Activated T-helper 9 cell treated with anti-CD3 and anti-CD28 coated beads, Interleukin-2, amount 50 U/mL, for 16 hours (primary cell): ENCODE data around the gene ASTN2.
"Not testable (repeated sequence)": the region's sequence is repeated elsewhere in the genome, so short reads cannot be mapped to it uniquely, and the experiment has no call there.

Source experiments
- DNase-seq: peaks from one replicate; pipeline ENCODE4 v3.0.0-alpha.2; 2020; ENCODE audit warnings: low read depth

The ASTN2 gene

DNA sequence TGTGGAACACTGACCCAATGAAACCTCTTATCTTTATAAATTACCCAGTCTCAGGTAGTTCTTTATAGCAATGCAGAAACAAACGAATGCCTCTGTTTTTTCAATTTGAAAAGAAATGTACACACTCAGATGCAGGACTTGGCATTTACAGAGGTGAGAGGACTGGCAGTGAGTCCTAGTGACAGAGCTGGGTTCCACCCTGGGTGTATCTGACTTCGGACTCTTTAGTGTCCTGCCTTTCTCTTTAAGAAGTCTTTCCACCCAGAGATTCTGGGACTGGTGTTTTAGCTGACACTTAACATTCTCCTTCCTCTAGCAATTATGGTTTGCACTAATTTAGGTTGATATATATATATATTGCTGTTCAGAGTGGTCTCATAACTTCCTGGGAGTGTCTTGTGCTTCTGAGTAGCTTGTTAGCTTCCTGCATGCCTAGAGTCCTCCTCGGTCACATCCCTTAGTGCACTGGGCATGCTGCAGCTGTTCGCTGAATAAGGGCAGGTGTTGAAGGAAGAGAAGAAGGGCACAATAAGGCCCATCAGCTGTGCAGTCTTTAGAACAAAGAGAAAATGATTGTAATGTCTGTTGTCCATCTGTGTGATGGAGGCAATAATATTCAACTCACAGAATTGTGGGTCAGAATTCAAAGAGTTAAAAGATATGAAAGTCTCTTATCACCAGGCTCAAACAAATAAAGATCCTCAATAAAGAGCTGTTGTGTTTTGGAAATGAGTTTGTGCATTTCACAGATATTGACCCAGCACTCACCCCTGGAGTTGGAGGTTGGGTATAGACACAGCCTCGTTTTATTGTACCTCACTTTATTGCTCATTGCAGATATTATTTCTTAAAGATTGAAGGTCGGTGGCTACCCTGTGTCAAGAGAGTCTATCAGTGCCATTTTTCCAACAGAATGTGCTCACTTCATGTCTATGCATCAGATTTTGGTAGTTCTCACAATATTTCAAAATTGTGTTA lies 540.6 kb downstream of the ASTN2 start:
- no peak for DNase-seq

DNA sequence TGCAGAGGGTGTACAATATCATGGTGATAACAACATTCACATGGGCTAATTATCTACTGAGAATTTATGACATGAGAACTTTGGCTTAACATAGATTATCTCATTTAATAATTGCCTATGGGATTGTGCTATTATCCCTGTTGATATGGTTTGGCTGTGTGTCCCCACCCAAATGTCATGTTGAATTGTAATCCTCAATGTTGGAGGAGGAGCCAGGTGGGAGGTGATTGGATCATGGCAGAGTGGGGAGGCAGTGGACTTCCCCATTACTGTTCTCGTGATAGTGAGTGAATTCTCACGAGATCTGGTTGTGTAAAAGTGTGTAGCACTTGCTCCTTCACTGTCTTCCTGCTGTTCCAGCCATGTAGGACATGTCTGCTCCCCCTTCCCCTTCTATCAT lies 541.4 kb downstream of the ASTN2 start:
- no peak for DNase-seq

DNA sequence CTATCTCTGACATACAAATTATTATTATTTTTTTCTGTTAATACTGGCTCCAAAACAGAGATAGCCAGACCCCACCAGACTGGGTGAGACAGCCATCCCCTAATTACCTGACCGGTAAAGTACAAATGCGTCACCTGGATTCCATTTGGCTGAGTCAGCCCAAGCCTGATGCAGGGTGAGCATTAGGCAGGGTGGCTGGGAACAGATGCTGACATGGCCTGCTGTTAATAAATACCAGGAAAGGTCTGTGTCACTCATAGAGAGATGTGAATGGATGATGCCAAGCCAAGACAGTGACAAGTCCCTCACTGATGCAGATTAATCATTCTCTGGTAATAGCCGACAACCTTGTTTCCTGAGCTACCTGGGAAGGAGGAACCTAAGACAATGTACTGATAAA lies 544.3 kb downstream of the ASTN2 start:
- no peak for DNase-seq

DNA sequence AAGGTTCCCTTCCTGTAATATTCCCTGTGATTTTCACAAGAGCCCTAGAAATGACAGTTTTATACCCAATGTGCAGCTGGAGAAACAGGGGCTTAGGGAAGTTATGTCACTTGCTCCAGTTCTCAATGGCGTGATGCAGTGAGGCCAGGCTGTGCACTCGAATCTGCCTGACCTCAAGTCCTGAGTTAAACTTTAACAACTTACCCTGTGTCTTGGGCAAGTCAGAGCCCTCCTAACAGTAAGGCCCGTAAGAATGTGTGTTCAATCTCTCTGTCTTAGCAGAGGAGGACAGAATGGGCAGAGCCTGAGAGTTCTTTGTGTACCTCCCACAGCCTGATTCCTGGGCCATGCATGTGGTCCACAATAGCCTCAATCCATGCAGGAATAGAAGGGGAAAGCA lies 546.7 kb downstream of the ASTN2 start:
- no peak for DNase-seq

DNA sequence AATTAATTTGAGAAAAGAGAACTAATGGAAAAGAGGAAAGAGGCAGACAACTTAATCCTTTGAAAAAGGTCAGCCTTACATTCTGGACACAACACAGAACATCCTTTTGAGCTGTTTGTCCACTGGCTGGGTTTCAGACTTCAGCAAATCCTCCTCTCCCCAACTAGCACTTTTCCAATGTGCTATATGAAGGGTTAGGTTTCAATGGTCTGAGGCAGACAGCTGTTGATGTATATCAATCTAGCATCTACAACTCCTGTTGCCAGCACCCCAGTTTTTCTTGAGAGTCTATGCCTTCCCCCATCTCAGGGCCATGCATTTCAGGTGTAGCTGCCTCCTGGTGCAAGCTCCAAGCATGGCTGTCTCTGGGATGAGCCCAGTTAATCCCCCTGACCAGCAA lies 553.5 kb downstream of the ASTN2 start:
- DNase-seq, result no peak

DNA sequence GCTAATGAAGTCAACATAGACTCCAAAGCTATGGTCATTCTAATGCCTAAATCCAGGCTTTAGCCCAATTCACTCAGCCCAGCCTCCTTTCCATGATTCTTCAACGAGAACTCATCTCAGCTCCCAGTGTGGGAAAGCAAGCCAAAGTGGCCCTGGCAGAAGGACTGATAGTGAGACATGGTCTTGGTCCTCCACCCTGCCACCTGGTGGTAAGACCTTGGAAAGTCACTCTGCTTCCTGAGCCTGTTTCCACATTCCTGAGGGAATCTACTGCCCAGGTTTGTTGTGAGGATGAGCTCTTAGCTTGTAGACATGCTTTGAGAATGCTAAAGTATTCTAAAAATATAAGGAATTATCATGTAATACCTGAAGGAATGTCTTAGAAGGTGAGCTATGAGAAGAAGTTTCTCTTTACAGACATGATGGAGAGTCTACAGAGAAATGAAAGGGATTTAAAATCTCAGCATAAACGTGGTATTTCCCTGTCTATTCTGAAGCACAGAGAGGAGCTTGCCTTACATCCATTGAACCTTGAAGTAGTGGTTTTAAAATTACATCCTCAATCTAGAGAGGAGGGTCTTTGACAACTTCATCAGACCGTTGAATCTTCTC lies 554.2 kb downstream of the ASTN2 start:
- no peak for DNase-seq

DNA sequence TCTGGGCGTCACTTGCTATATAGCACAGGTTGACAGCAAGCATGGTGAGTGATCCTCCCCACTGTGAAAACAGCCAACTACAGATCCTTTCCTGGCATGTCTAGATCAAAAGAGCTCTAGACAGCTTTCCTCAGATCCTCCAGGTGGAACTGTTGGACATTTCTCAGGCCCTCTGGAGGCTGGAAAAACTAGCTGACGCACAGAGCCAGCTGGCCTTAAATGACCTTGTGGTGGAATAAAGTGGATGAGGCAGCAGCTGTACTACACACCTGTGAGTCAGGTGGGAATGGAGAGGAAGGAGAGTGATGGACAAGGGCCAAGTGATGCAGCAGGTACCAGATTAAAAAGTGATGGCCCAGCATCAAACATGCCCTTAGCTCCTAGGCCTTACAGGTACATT lies 555.1 kb downstream of the ASTN2 start:
- DNase-seq, result no peak

DNA sequence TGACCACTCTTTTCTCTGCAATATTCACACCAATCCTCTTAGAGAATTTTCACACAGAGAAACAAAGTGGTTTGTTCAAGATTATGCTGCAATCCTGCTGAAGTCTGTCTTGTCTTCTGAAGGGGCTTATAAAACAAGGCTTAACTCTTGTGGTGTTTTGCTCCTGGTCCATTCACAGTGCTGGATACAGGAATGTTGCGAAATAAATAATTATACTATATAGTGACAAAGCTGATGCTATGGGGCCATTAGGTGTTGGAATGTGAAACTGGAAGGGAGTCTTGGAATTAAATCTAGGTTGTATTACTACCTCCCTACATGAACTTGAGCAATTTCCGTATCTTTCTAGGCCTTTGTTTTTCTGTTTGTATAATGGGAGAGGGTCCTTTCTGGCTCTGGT lies 557.5 kb downstream of the ASTN2 start:
- DNase-seq, result no peak

DNA sequence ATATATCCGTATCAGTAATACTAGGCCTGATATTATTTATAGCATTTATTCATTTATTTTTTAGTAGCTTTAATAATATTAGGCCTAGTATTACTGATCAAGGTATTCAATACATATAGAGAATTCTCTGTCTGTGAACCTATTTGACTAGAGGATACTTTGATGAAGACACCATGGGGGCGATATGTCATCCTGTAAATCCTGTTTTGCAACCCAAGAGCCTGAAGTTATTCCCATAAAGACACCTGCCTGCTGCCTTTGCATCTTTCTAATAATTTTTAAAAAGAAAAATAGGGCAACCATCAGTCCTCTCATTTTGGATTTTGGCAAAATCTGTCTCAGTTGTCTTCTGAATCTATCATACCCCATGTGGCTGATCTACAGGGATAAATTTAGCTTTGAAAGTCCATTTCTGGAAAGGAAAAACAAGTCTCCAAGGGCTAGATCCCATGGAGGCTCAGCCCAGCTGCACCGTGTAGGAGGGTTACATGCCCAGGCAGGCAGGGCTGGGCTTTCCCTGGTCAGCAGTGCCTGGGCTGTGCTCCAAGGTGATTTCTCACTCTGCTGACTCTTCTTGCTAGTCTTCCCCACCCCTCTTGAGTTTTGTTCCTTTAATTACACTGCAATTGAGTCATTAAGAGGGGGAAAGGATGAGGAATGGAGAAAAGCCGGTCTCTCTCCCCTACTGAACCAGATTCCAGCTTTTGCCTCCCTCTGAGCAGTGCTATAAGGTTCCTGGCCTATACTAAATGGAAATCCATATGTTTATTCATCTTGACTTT lies 558.8 kb downstream of the ASTN2 start:
- no peak for DNase-seq

DNA sequence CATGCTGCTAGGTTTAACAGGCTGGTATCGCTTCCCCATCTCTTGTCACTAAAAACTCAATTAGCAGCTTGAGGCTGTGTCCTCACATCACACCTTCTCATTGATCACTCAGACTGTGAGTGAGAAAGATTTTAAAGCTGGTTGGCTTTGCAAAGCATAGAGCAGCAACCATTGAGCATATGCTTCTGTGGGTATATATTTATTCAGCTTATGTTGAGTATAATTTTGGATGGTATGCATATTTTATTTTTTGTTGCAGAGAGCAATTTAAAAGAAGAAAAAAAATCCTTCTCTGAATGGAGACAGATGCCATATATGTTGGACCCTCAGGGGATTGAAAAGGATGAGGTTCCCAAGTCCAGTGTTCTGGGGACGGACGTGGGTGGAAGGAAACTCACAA lies 565.1 kb downstream of the ASTN2 start:
- DNase-seq, result no peak

DNA sequence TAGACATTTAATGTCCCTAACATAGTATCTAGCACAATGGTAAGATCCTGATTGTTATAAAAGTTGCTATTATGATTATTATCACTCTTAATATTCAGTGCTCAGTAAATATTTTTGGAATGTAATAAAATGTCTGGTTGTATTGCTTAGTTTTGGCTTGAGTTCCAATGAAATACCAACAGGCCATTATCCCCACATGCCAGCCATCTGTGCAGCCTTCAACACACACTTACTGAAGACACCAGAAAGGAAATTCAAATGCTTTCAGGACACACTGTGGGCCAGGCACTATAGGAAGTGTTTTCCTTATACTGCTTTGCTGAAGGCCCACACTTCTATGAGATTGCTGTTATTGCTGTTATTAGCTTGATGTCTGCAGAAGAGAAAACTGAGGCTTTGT lies 570.2 kb downstream of the ASTN2 start:
- DNase-seq, result no peak

DNA sequence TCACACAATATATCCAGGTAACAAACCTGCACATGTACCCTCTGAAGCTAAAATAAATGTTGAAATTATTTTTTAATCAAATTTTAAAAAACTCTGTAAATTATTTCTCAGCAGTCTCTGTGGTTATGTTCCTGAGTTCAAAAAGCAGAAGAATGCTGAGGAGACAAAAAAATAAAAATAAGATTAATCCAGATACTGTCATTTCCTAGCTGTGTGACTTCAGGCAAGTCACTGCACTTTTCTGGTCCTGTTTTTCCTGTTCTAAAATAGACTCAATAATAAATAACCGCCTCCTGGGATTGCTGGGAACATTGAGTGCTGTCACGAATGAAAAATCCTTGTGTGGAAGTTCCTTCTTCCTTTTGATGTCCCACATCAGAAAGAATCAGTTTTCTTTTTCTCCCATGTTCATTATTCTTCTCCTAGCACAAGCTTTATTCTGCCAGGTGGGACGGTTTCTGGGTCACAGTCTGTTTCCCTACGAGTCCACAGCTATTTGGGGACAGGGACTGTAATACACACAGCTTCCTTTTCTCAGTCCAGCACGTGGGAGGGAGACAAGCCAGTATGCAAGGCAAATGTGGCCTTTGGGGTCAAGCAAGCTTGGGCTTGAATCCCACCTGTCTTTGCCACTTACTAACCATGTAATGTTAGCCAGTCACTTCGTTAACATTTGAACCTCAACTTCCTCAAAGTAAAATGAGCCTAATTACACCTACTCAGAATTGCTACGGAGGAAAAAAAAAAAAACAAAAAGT lies 570.8 kb downstream of the ASTN2 start:
- no peak for DNase-seq

DNA sequence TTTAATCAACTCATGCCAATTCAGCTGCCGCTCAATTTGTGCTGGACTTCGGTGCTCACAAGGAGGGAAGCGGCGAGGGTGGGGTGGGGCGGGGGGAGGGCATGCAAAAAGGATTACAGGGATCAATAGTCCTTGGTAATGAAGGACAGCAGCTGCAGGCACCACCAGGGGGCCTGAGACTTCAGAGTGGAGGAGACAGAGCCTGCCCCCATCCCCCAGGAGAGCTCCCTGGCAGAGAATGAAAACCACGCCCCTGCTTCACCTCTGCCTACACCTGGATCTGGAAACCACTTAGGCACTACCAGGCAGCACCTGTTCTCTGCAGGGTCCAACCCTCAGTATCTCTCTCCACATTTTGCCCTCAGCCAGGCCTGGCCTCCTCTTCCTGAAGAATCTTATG lies 572.2 kb downstream of the ASTN2 start:
- no peak for DNase-seq

DNA sequence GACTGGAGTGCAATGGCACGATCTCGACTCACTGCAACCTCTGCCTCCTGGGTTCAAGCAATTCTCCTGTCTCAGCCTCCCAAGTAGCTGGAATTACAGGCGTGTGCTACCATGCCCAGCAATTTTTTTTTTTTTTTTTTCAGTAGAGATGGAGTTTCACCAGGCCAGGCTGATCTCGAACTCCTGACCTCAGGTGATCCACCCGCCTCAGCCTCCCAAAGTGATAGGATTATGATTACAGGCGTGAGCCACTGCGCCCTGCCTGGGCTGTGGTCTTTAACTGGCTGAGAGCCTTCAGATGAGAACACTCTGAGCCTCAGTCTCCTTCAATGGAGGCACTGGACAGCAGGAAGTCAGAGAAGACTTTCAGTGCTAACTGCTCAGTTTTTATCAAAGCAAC lies 576.4 kb downstream of the ASTN2 start:
- DNase-seq, result not testable (repeated sequence)

DNA sequence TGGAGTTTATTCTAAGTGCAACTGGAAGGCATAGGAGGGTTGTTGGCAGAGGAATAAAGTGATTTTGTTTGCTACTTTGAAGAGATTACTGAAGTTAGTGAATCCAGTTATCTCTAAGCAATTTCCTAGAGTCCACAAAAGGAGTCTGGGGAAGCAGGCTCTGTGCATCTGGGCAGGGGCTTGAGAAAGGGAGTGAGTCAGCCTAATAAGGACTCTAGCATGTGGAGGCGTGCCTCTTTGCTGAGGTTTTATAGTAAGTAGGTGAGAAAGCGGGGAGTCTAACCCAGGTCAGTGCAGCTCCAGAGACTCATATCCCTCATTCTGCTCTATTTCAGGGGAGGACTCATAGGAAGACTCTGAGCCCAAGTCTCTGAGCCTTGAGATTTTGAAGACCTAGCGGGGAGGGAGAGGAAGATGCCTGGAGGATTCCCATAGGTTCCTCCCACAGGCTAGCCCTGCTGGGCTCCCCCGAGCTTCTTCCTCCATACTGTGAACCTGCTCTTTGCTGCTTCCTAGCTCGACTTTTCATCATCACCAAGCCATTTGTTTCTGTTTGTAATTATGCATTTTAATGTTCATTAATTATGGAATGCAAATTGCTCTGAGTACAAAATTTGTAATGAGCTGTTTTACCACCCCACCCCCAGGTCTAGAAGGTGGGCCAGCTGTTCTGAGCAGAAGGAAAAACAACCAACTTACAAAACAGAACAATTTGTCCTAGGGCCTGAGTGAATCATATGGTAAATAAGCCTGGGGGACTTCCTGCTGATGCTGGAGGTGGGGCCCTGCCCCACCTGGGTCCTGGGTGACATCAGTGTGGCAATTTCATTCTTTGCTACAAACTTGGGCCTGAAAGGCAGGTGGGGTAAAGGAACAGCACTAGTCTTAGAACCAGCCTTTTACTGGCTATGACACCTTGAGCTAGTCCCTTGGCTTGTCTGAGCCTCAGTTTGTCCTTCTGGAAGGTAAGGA lies 577.6 kb downstream of the ASTN2 start:
- DNase-seq, result no peak

DNA sequence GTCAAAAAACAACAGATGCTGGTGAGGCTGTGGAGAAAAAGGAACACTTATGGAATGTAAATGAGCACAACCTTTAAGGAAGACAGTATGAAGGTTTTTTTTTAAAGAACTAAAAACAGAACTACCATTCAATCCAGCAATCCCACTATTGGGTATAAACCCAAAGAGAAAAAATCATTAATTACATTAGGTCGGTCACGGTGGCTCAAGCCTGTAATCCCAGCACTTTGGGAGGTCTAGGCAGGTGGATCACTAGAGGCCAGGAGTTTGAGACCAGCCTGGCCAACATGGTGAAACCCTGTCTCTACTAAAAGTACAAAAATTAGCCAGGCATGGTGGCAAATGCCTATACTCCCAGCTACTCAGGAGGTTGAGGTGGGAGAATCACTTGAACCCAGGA lies 584.5 kb downstream of the ASTN2 start:
- not testable (repeated sequence) for DNase-seq

DNA sequence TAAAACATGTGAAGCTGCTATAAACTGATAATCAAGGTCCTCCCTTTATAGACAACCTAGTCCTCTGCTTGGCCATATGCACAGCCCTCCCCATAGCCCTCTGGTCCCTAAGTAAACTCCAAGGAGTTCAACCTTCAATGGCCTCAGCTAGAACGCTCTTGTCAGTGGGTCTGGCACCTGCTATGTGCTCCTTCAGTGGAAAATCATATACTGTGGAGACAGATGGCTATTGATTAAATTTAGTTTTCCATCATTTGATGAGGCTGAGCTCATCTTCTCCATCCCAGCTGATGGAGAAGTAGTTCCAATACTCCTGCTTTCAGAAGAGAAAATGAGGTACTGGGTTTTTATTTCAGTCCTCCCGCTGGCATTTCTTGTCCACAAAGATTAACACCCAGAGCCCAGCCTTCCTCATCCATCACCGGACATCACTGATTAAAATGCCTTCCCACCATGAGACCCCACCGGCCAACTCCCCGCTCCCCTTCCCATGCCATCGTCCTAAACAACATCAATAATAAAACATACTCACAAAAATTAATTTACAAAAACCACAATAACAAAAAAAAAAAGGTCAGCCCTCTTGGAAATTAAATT lies 593.1 kb downstream of the ASTN2 start:
- no peak for DNase-seq

DNA sequence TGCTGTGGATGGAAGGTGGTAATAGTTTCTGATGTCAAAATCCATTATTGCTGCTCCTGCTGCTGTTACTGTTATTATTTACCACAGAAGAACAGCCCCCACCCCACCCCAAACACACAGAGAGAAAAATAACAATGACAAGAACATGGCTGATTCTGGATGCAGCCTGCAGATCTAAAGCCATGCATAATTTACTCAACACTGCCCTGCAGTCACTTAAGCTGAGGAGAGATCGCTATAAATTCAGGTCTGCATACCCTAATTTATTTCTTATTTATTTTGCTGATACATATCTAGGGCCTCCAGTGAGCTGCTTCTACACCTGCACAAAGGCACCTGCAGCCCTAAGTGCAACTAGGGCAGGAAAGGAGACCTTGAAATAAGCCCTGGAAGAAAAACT lies 595.7 kb downstream of the ASTN2 start:
- no peak for DNase-seq

DNA sequence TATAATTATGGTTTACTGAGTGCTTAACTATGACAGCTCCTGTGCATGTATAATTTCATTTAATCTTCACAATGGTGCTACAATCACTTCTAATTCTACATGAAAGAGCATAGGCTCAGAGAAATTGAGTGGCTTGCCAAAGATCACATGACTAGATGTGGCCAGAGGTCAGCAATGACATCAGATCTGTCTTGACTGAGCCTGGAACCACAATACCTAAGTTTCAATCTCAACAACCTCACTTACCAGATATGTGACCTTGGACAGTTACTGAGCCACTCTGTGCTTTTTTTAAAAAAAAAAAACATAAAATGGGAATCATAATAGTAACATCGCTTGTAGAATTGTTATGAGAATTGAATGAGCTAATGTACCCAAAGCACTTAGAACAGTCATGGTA lies 597.1 kb downstream of the ASTN2 start:
- DNase-seq, result no peak

DNA sequence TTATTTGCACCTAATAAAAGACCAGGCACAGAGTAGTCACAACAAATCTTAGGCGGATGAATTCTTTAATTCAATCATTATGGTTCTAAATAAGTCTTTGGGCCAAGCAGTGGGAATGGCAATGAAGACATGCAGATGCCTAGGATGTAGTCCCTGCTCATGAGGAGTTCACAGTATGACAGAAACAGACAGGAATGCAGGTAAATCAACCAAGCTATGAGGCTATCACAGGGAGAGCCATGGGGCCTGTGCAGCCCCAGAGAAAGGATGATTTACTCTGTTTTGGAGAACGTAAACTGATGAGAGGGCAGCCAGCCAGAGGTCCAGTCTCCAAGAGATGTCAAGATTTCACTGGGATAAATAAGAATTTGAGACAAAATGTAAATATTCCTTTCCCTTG lies 598.4 kb downstream of the ASTN2 start:
- DNase-seq, result no peak
